ENCODE data around the gene PSAPL1. TPM values are rescaled to one million over a fixed set of nuclear protein-coding genes. Genes with fewer than 3 reads are reported as not detected.
A peak's percentile ranks its signal among the peaks of the same experiment; 100 is the strongest.

The PSAPL1 gene
- total RNA-seq, 1 donor from 2014 or later: 0.14 TPM

DNA sequence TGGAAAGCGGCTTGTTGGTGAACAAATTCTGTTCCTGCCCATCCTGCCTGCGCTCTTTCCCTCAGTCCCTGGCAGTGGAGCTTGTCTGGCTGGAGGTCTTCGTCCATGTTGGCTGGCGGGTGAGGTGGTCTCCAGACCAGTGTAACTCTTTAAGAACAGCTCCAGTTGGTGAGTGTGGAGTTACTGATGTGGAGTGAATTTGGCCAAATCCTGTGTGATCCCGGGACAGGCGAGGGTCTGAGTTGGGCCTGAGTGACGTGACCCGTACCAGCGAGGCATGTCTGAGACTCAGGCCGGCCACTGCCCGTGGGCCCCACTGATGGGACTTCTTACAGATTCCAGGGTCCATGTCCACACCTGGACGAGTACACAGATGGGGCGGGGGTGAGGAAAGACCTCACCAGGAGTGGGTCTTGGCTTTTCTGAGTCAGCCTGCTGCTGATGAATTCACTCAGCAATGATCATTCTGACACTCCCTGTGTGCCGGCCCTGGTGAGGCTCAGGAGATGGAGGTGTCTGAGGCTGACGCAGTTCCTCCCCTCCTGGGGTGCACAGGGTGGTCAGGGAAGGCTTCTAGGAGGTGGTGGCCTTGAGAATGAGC lies 45.5 kb downstream of the PSAPL1 start:
- intact Hi-C loops (cut with DNase I): no loop called here
- H3K4me1 ChIP-seq: no peaks in the 10 kb centered on the region
- ATAC-seq (no peak), DNase-seq (no peak)
- no peak for TF ChIP-seq CTCF (IDR thresholded peaks at IDR 0.05)
- H3K4me3 ChIP-seq: no peak overlapping the region
- no peaks in the 10 kb centered on the region for H3K9me3 ChIP-seq
- no peak overlapping the region for H3K27ac ChIP-seq
- H3K27me3 ChIP-seq: no peaks in the 10 kb centered on the region
- no peaks in the 10 kb centered on the region for H3K36me3 ChIP-seq

GRCh38 chr4:7388627-7389026 lies 46.1 kb downstream of the PSAPL1 start:
- no peak for ATAC-seq

GRCh38 chr4:7387925-7388324 lies 46.8 kb downstream of the PSAPL1 start:
- TF ChIP-seq CTCF (IDR thresholded peaks at IDR 0.05): no peak
- H3K36me3 ChIP-seq: no peaks in the 10 kb centered on the region
- no peaks in the 10 kb centered on the region for H3K4me1 ChIP-seq
- intact Hi-C loops (cut with DNase I): no loop called here
- no peaks in the 10 kb centered on the region for H3K27me3 ChIP-seq
- no peaks in the 10 kb centered on the region for H3K9me3 ChIP-seq
- ATAC-seq (no peak), DNase-seq (no peak)
- no peak overlapping the region for H3K27ac ChIP-seq
- no peak overlapping the region for H3K4me3 ChIP-seq

More at GRCh38 chr4:7388627-7389026, 46.1 kb downstream of the PSAPL1 start:
- intact Hi-C loops (cut with DNase I): no loop called here
- Histone ChIP-seq H3K36me3 (no peaks in the 10 kb centered on the region), H3K27ac (no peak overlapping the region), H3K4me3 (no peak overlapping the region), H3K4me1 (no peaks in the 10 kb centered on the region), H3K27me3 (no peaks in the 10 kb centered on the region), H3K9me3 (no peaks in the 10 kb centered on the region)
- no peak for DNase-seq
- no peak for TF ChIP-seq CTCF (IDR thresholded peaks at IDR 0.05)

DNA sequence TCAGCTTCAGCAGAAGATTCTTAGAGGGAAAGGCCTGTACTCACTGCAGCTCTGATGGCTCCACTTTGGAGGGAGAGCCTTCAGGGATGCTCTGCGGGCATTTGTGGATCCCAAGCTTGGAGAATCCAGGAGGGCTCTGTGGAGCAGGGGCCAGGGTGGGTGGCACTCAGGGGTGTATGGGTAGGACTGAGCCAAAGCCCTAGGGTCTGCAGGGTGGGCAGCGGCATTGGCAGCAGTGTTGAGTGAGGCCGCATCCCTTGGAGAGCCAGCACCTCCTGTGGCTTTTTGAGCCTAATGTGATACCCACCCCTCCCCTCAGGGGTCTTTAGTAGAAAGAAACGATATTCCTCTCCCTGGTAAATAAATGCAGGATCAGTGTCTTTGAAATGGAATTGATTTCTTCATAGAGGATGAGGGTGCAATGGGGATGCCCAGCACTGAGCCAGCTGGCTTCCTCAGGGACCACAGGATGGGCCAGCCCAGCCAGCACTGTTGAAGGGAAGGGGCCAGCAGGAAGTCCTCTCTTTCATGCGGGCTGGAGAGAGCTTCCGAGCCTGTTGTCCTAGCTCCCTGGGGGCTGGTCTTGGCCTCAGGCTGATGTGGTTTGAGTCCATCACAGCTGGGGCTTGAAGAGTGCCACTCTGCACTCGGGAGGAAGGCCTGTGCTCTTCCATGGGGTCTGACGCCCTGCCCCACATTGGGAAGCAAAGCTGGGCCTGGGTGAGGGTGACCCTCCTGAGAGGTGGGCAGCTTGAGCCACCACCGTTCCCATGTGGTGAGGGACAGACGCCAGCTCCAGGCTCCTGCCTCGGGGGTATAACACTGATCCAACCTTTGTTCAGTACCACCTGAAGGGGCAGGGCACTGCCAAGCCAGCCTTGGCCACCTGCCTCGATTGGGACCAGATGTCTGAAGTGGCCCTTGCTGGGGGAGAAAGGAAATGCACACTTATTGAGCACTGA lies 49.5 kb downstream of the PSAPL1 start:
- Histone ChIP-seq H3K9me3 (no peaks in the 10 kb centered on the region), H3K27me3 (no peaks in the 10 kb centered on the region), H3K4me1 (no peaks in the 10 kb centered on the region), H3K36me3 (no peaks in the 10 kb centered on the region), H3K27ac (no peak overlapping the region), H3K4me3 (no peak overlapping the region)
- no peak for ATAC-seq
- DNase-seq: peak; percentile 37
- intact Hi-C loops (cut with DNase I): no loop called here
- TF ChIP-seq CTCF (IDR thresholded peaks at IDR 0.05): no peak

- Histone ChIP-seq H3K4me3 (no peak overlapping the region), H3K4me1 (no peaks in the 10 kb centered on the region), H3K36me3 (no peaks in the 10 kb centered on the region), H3K9me3 (no peaks in the 10 kb centered on the region), H3K27me3 (no peaks in the 10 kb centered on the region), H3K27ac (no peak overlapping the region)
- TF ChIP-seq CTCF (IDR thresholded peaks at IDR 0.05): no peak
- ATAC-seq (no peak), DNase-seq (peak; percentile 34)
- intact Hi-C loops (cut with DNase I): no loop called here
Observed at GRCh38 chr4:7384003-7384928, 50.5 kb downstream of the PSAPL1 start.

Measured in upper lobe of right lung (tissue), 1 donor.